ENCODE data around the gene C9. TPM values are rescaled to one million over a fixed set of nuclear protein-coding genes. Genes with fewer than 3 reads are reported as not detected.

The C9 gene
- total RNA-seq, 1 donor from 2014 or later: not detected

- Mint-ChIP-seq H3K4me1 (no peaks in the 10 kb centered on the region), H3K27ac (ENCODE audit: unreplicated experiment) (no peak overlapping the region), H3K27me3 (ENCODE audit: low read depth) (no peaks in the 10 kb centered on the region), H3K4me3 (no peak overlapping the region), H3K36me3 (ENCODE audit: low read depth) (no peaks in the 10 kb centered on the region), H3K9me3 (no peaks in the 10 kb centered on the region)
- TF ChIP-seq CTCF (conservative IDR thresholded peaks at IDR 0.05): no peak
- DNase-seq (ENCODE audit: low read depth, low spot score): no peak
Observed at GRCh38 chr5:39309534-39309933, 54.8 kb downstream of the C9 start.

GRCh38 chr5:39302472-39302871, 61.8 kb downstream of the C9 start:
- H3K4me3 Mint-ChIP-seq: no peak overlapping the region
- H3K27me3 Mint-ChIP-seq (ENCODE audit: low read depth): no peaks in the 10 kb centered on the region
- peaks cover 3% of the 10 kb centered on the region for H3K9me3 Mint-ChIP-seq
- H3K36me3 Mint-ChIP-seq (ENCODE audit: low read depth): no peaks in the 10 kb centered on the region
- H3K27ac Mint-ChIP-seq (ENCODE audit: unreplicated experiment): no peak overlapping the region
- H3K4me1 Mint-ChIP-seq: no peaks in the 10 kb centered on the region
- no peak for DNase-seq (ENCODE audit: low read depth, low spot score)
- TF ChIP-seq CTCF (conservative IDR thresholded peaks at IDR 0.05): no peak

- no peak for TF ChIP-seq CTCF (conservative IDR thresholded peaks at IDR 0.05)
- Mint-ChIP-seq H3K27ac (ENCODE audit: unreplicated experiment) (no peak overlapping the region), H3K27me3 (ENCODE audit: low read depth) (no peaks in the 10 kb centered on the region), H3K9me3 (peaks cover 3% of the 10 kb centered on the region), H3K4me1 (no peaks in the 10 kb centered on the region), H3K4me3 (no peak overlapping the region), H3K36me3 (ENCODE audit: low read depth) (no peaks in the 10 kb centered on the region)
- no peak for DNase-seq (ENCODE audit: low read depth, low spot score)
Observed at GRCh38 chr5:39301406-39301805, 62.9 kb downstream of the C9 start.

- no peaks in the 10 kb centered on the region for H3K4me1 Mint-ChIP-seq
- H3K27me3 Mint-ChIP-seq (ENCODE audit: low read depth): no peaks in the 10 kb centered on the region
- no peaks in the 10 kb centered on the region for H3K36me3 Mint-ChIP-seq (ENCODE audit: low read depth)
- H3K4me3 Mint-ChIP-seq: no peak overlapping the region
- H3K9me3 Mint-ChIP-seq: peaks cover 5% of the 10 kb centered on the region
- no peak for DNase-seq (ENCODE audit: low read depth, low spot score)
- no peak for TF ChIP-seq CTCF (conservative IDR thresholded peaks at IDR 0.05)
- H3K27ac Mint-ChIP-seq (ENCODE audit: unreplicated experiment): no peak overlapping the region
Observed at GRCh38 chr5:39299962-39300361, 64.3 kb downstream of the C9 start.

GRCh38 chr5:39294736-39295135, 69.6 kb downstream of the C9 start:
- no peaks in the 10 kb centered on the region for H3K27me3 Mint-ChIP-seq (ENCODE audit: low read depth)
- H3K4me1 Mint-ChIP-seq: no peaks in the 10 kb centered on the region
- H3K36me3 Mint-ChIP-seq (ENCODE audit: low read depth): no peaks in the 10 kb centered on the region
- DNase-seq (ENCODE audit: low read depth, low spot score): no peak
- H3K4me3 Mint-ChIP-seq: no peak overlapping the region
- TF ChIP-seq CTCF (conservative IDR thresholded peaks at IDR 0.05): no peak
- H3K27ac Mint-ChIP-seq (ENCODE audit: unreplicated experiment): no peak overlapping the region
- H3K9me3 Mint-ChIP-seq: peaks cover 10% of the 10 kb centered on the region

- no peak for TF ChIP-seq CTCF (conservative IDR thresholded peaks at IDR 0.05)
- Mint-ChIP-seq H3K4me1 (no peaks in the 10 kb centered on the region), H3K27me3 (ENCODE audit: low read depth) (no peaks in the 10 kb centered on the region), H3K36me3 (ENCODE audit: low read depth) (peaks cover 6% of the 10 kb centered on the region), H3K27ac (ENCODE audit: unreplicated experiment) (no peak overlapping the region), H3K9me3 (peaks cover 5% of the 10 kb centered on the region), H3K4me3 (no peak overlapping the region)
- no peak for DNase-seq (ENCODE audit: low read depth, low spot score)
Observed at GRCh38 chr5:39284552-39284951, 79.7 kb downstream of the C9 start.

Measured in neural crest cell (in vitro differentiated cells).